ENCODE measurements around the gene NBPF15.
"Not testable (repeated sequence)": the region's sequence is repeated elsewhere in the genome, so short reads cannot be mapped to it uniquely, and the experiment has no call there.

The NBPF15 gene

GRCh38 chr1:144461136-144461759 lies at the start of gene NBPF15:
Gene NBPF15, minus strand, starts transcription at chr1:144461669. Its CDS starts 21,666 bp downstream, at chr1:144440003.
- DNase-seq: peak; percentile 76

GRCh38 chr1:144496429-144496828 lies 35.0 kb upstream of the NBPF15 start:
- DNase-seq: not testable (repeated sequence)

- not testable (repeated sequence) for DNase-seq
Measured at GRCh38 chr1:144494130-144494529, 32.7 kb upstream of the NBPF15 start.

- peak; percentile 20 for DNase-seq
Measured at GRCh38 chr1:144490394-144490793, 28.9 kb upstream of the NBPF15 start.

GRCh38 chr1:144487002-144487401 lies 25.5 kb upstream of the NBPF15 start:
- DNase-seq: not testable (repeated sequence)

- DNase-seq: not testable (repeated sequence)
Measured at GRCh38 chr1:144485048-144485993, 23.9 kb upstream of the NBPF15 start.

- DNase-seq: not testable (repeated sequence)
Measured at GRCh38 chr1:144473897-144474296, 12.4 kb upstream of the NBPF15 start.

- DNase-seq: not testable (repeated sequence)
Measured at GRCh38 chr1:144471434-144471833, 10.0 kb upstream of the NBPF15 start.

GRCh38 chr1:144461778-144462177 lies 309 bp upstream of the NBPF15 start:
- not testable (repeated sequence) for DNase-seq

GRCh38 chr1:144460686-144461085 lies 783 bp downstream of the NBPF15 start:
- peak; percentile 25 for DNase-seq

- not testable (repeated sequence) for DNase-seq
Measured at GRCh38 chr1:144442402-144442801, 19.1 kb downstream of the NBPF15 start.

- DNase-seq: not testable (repeated sequence)
Measured at GRCh38 chr1:144439737-144440136, 21.7 kb downstream of the NBPF15 start.

GRCh38 chr1:144418891-144419694 lies 42.4 kb downstream of the NBPF15 start:
- DNase-seq: peak; percentile 76

GRCh38 chr1:144413404-144414118 lies 47.9 kb downstream of the NBPF15 start:
- not testable (repeated sequence) for DNase-seq

- DNase-seq: peak; percentile 95
Measured at GRCh38 chr1:144412491-144413403, 48.7 kb downstream of the NBPF15 start.

GRCh38 chr1:144412068-144412471 lies 49.4 kb downstream of the NBPF15 start:
- peak; percentile 94 for DNase-seq

- not testable (repeated sequence) for DNase-seq
Measured at GRCh38 chr1:144402807-144403206, 58.7 kb downstream of the NBPF15 start.

GRCh38 chr1:144371651-144372050 lies 89.8 kb downstream of the NBPF15 start:
- not testable (repeated sequence) for DNase-seq

All from CD4-positive, alpha-beta T cell treated with Interleukin-15 for 1 hour (primary cell).